Activated CD4-positive, alpha-beta T cell treated with anti-CD3 and anti-CD28 coated beads for 36 hours (primary cell): ENCODE measurements around the gene CXCR1. TPM values are rescaled to one million over a fixed set of nuclear protein-coding genes. Genes with fewer than 3 reads are reported as not detected.

Source experiments
- ATAC-seq: fragments of 200-7000 bp; cut with Tn5 transposase; one replicate; pipeline ENCODE4 v1.10.0; 2021; ENCODE audit warnings: mild to moderate bottlenecking, moderate library complexity
- CTCF ChIA-PET: fragments of 350-600 bp; sonication (Branson Sonifier 250); formaldehyde crosslinking; loops from one replicate; lab custom pipeline; 2021; ENCODE audit warnings: antibody characterized with exemption; lab: Charles Lee
- POLR2A ChIA-PET: fragments of 350-600 bp; sonication (Branson Sonifier 250); formaldehyde crosslinking; loops from one replicate; lab custom pipeline; 2021; ENCODE audit warnings: antibody characterized with exemption, inconsistent platforms; lab: Charles Lee
- DNase-seq: peaks from one replicate; pipeline ENCODE4 v3.0.0-alpha.2; 2020
- H3K27ac Mint-ChIP-seq: one replicate; pipeline ENCODE4 v1.8.0; 2021; ENCODE audit warnings: mixed read lengths
- H3K27me3 Mint-ChIP-seq: one replicate; pipeline ENCODE4 v1.8.0; 2021; ENCODE audit warnings: mixed read lengths
- H3K36me3 Mint-ChIP-seq: one replicate; pipeline ENCODE4 v1.8.0; 2021; ENCODE audit warnings: low read depth, mixed read lengths
- H3K4me1 Mint-ChIP-seq: one replicate; pipeline ENCODE4 v1.8.0; 2021; ENCODE audit warnings: mixed read lengths
- H3K4me3 Mint-ChIP-seq: one replicate; pipeline ENCODE4 v1.8.0; 2021; ENCODE audit warnings: mild to moderate bottlenecking, moderate library complexity, mixed read lengths
- H3K9me3 Mint-ChIP-seq: one replicate; pipeline ENCODE4 v1.8.0; 2021; ENCODE audit warnings: low read depth, mixed read lengths
- intact Hi-C, 2 experiments: fragments of 100-400 bp; cut with DNase I in 1 of 2; cut with micrococcal nuclease in 1 of 2; formaldehyde crosslinking; loops; one replicate each; pipeline versions ENCODE4 v1.14.2 to v1.15.1; 2022 to 2024; cut with DNase I, micrococcal nuclease
- total RNA-seq, 2 experiments: library from RNA; stranded (reverse); gene quantifications; one replicate each; pipeline ENCODE4 v1.2.3, GENCODE V29; 2021

The CXCR1 gene
- total RNA-seq, 2 experiments from 2014 or later, result not detected

GRCh38 chr2:218162814-218163213, 3.9 kb downstream of the CXCR1 start:
- Mint-ChIP-seq H3K4me3 (no peak overlapping the region), H3K4me1 (peaks cover 13% of the 10 kb centered on the region), H3K27ac (no peak overlapping the region), H3K9me3 (no peaks in the 10 kb centered on the region), H3K36me3 (no peaks in the 10 kb centered on the region), H3K27me3 (peaks cover 2% of the 10 kb centered on the region)
- POLR2A ChIA-PET, result no interaction called here
- DNase-seq (no peak), ATAC-seq (no peak)
- intact Hi-C loops, result no loop called here
- CTCF ChIA-PET, result interaction anchor here (1.0 kb wide), 1 partner anchor 17 kb away, joined by 3 read pairs; no protein-coding TSS in a partner anchor

DNA sequence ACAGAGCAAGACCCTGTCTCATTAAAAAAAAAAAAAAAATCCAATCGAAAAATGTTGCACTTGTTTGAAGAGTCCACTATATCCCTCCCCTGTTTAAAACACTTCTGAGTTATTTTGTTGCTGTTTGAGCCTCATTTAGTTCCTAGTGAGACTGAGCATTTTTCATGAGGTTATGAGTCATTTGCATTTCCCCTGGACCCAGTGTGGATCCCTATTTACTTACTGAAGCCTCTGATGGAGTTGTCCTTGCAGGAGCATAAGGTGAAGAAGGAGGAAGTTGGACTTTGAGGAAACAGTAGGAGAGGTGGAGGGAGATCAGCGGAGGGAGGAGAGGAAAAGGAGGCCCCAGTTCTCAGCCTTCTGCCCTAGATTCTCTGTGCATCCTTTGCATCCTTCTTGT, 5.1 kb downstream of the CXCR1 start:
- Mint-ChIP-seq H3K4me3 (no peak overlapping the region), H3K9me3 (no peaks in the 10 kb centered on the region), H3K27ac (no peak overlapping the region), H3K36me3 (no peaks in the 10 kb centered on the region), H3K4me1 (peaks cover 3% of the 10 kb centered on the region), H3K27me3 (peaks cover 2% of the 10 kb centered on the region)
- no peak for DNase-seq
- no peak for ATAC-seq
- intact Hi-C loops, result no loop called here
- CTCF ChIA-PET, result no interaction called here
- POLR2A ChIA-PET, result no interaction called here

GRCh38 chr2:218155953-218156479, 10.7 kb downstream of the CXCR1 start:
- no peak for DNase-seq
- CTCF ChIA-PET, result interaction anchor here (1.7 kb wide), 1 partner anchor 87 kb away, joined by 4 read pairs; the partner anchor contains the start of gene RUFY4
- no peaks in the 10 kb centered on the region for H3K36me3 Mint-ChIP-seq
- no peaks in the 10 kb centered on the region for H3K9me3 Mint-ChIP-seq
- H3K27ac Mint-ChIP-seq, result no peak overlapping the region
- H3K27me3 Mint-ChIP-seq, result peaks cover 2% of the 10 kb centered on the region
- H3K4me3 Mint-ChIP-seq, result no peak overlapping the region
- no peaks in the 10 kb centered on the region for H3K4me1 Mint-ChIP-seq
- no peak for ATAC-seq
- POLR2A ChIA-PET, result no interaction called here
- intact Hi-C loops, result no loop called here

DNA sequence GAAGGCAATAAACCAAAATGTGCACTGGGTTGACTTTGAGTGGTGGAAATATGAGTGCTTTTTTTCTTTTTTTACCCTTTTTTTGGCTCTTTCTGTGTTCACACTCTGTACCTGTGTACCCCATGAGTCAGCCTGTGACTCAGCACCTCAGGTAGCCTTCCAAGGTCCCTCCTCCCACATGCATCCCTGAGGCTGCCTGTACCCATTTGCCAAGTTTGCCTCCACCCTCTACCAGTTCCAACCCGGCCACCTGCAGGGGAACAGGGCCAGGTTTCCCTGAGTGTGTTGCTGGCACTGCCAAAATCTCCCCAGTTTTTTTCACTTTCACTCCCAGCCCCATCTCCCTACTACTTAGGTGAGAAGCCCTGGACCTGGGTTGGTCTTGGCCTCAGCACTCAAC, 14.0 kb downstream of the CXCR1 start:
- ChIA-PET POLR2A (no interaction called here), CTCF (interaction anchor here (1.4 to 1.5 kb wide), 2 partner anchors 16 to 32 kb away, joined by 3 to 4 read pairs; no protein-coding TSS in a partner anchor)
- ATAC-seq (no peak), DNase-seq (no peak)
- peaks cover 2% of the 10 kb centered on the region for H3K27me3 Mint-ChIP-seq
- no peaks in the 10 kb centered on the region for H3K4me1 Mint-ChIP-seq
- no peak overlapping the region for H3K4me3 Mint-ChIP-seq
- intact Hi-C loops, result no loop called here
- no peak overlapping the region for H3K27ac Mint-ChIP-seq
- no peaks in the 10 kb centered on the region for H3K9me3 Mint-ChIP-seq
- no peaks in the 10 kb centered on the region for H3K36me3 Mint-ChIP-seq

DNA sequence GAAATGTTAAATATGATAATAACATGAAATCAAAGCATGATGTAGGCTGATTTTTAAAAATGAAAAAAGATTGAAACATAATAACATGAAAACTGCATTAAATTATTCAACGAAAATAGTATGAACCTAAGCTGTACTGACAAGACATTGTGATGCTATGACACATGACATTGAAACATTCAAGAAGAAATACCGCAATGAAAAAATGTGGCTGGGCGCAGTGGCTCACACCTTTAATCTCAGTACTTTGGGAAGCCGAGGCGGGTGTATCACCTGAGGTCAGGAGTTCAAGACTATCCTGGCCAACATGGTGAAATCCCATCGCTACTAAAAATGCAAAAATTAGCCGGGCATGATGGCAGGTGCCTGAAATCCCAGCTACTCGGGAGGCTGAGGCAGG, 14.6 kb downstream of the CXCR1 start:
- no peak for DNase-seq
- H3K4me3 Mint-ChIP-seq, result no peak overlapping the region
- no peak overlapping the region for H3K27ac Mint-ChIP-seq
- no peaks in the 10 kb centered on the region for H3K36me3 Mint-ChIP-seq
- H3K27me3 Mint-ChIP-seq, result peaks cover 2% of the 10 kb centered on the region
- ChIA-PET CTCF (interaction anchor here (1.4 kb wide), 1 partner anchor 32 kb away, joined by 3 read pairs; no protein-coding TSS in a partner anchor), POLR2A (no interaction called here)
- no peak for ATAC-seq
- intact Hi-C loops, result no loop called here
- H3K9me3 Mint-ChIP-seq, result no peaks in the 10 kb centered on the region
- no peaks in the 10 kb centered on the region for H3K4me1 Mint-ChIP-seq

DNA sequence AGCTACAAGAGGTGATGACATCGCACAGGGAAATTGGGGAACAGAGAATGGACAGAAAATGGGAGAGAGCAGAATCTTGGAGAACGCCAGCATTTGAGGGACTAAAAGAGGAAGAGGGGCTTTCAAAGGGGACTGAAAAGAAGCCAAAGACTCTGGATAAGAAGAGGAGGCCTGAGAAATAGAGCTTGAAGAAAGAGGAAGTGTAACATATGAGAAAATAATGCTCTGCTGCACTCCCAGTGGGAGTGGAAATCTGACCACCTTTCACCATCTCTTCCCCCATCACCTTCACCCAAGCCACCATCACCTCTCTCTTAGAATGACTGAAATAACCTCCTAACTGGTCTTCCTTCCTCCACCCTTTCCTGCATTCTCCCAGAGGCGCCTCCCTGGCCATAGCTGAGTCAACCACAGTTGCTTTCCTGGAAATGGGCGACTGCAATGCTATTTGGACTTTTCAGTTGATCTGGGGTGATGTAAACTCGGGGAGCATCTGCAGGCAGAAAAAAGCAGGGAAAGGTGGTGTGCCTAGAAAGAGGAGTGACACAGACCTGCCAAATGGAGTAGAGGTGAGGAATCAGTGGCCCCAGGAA, 16.8 kb downstream of the CXCR1 start:
- H3K27me3 Mint-ChIP-seq, result peaks cover 2% of the 10 kb centered on the region
- CTCF ChIA-PET, result interaction anchor here (0.9 to 1.2 kb wide), 2 partner anchors 22 to 365 kb away, joined by 3 to 4 read pairs; no protein-coding TSS in a partner anchor
- POLR2A ChIA-PET, result no interaction called here

GRCh38 chr2:218149098-218149497, 17.7 kb downstream of the CXCR1 start:
- no peak overlapping the region for H3K27ac Mint-ChIP-seq
- ATAC-seq (no peak), DNase-seq (no peak)
- POLR2A ChIA-PET, result no interaction called here
- no peak overlapping the region for H3K4me3 Mint-ChIP-seq
- H3K4me1 Mint-ChIP-seq, result no peaks in the 10 kb centered on the region
- intact Hi-C loops, result no loop called here
- H3K9me3 Mint-ChIP-seq, result no peaks in the 10 kb centered on the region
- peaks cover 2% of the 10 kb centered on the region for H3K27me3 Mint-ChIP-seq
- CTCF ChIA-PET, result interaction anchor here (0.9 kb wide), 1 partner anchor 22 kb away, joined by 3 read pairs; no protein-coding TSS in a partner anchor
- no peaks in the 10 kb centered on the region for H3K36me3 Mint-ChIP-seq

More for the DNA sequence above, 16.8 kb downstream of the CXCR1 start:
- intact Hi-C loops, result no loop called here
- no peak for ATAC-seq
- no peak overlapping the region for H3K27ac Mint-ChIP-seq
- no peak overlapping the region for H3K4me3 Mint-ChIP-seq
- no peaks in the 10 kb centered on the region for H3K9me3 Mint-ChIP-seq
- no peak for DNase-seq
- no peaks in the 10 kb centered on the region for H3K36me3 Mint-ChIP-seq
- no peaks in the 10 kb centered on the region for H3K4me1 Mint-ChIP-seq

GRCh38 chr2:218146056-218146455, 20.7 kb downstream of the CXCR1 start:
- H3K9me3 Mint-ChIP-seq, result no peaks in the 10 kb centered on the region
- intact Hi-C loops, result no loop called here
- no peaks in the 10 kb centered on the region for H3K36me3 Mint-ChIP-seq
- H3K4me1 Mint-ChIP-seq, result no peaks in the 10 kb centered on the region
- POLR2A ChIA-PET, result interaction anchor here (0.7 kb wide), 1 partner anchor 1824 kb away, joined by 6 read pairs; no protein-coding TSS in a partner anchor
- H3K27ac Mint-ChIP-seq, result no peak overlapping the region
- DNase-seq, result no peak
- H3K4me3 Mint-ChIP-seq, result no peak overlapping the region
- ATAC-seq, result no peak
- H3K27me3 Mint-ChIP-seq, result peaks cover 2% of the 10 kb centered on the region
- CTCF ChIA-PET, result no interaction called here

DNA sequence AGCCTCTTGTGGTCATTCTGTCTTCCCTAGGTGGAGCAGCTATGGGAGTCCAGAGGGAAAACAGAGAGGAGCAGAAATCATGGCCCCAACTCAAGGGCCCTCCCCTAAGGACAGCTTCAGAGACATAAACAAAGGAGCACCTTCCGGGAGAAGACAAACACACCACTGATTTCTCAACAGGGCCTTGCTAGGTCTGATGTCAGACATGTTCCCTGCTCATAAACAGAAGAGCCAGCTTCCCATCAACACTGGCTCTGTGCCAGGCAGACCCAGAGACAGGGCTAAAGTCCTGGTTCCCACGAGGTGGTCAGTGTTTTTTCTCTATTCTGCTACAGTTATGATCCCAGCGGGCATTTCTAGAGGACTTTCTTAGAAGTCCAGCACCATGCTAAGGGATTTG, 21.6 kb downstream of the CXCR1 start:
- no peak for ATAC-seq
- H3K9me3 Mint-ChIP-seq, result no peaks in the 10 kb centered on the region
- H3K4me1 Mint-ChIP-seq, result no peaks in the 10 kb centered on the region
- no peak overlapping the region for H3K27ac Mint-ChIP-seq
- intact Hi-C loops, result no loop called here
- no peak overlapping the region for H3K4me3 Mint-ChIP-seq
- no peak for DNase-seq
- H3K27me3 Mint-ChIP-seq, result peaks cover 2% of the 10 kb centered on the region
- CTCF ChIA-PET, result no interaction called here
- no peaks in the 10 kb centered on the region for H3K36me3 Mint-ChIP-seq
- POLR2A ChIA-PET, result no interaction called here

DNA sequence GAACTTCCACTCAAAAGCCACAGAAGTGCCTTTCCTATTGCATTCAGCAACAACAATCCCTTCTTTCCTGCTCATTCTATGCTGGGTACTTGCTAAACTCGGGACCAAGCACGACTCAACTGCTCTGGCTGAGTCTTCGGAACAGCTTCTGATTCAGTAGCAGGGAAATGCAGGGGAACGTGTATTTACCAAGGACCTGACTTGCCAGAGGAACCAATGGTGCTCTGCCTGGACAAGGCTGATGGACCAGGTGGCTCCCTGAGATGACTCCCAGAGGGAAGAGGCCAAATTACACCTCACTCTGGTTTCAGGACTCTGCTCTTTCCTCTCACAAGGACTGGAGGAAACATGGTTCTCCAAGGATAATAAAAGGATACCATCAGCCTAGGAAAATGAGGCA, 28.7 kb downstream of the CXCR1 start:
- intact Hi-C loops, result no loop called here
- no peak overlapping the region for H3K4me3 Mint-ChIP-seq
- ChIA-PET POLR2A (no interaction called here), CTCF (no interaction called here)
- H3K4me1 Mint-ChIP-seq, result no peaks in the 10 kb centered on the region
- no peaks in the 10 kb centered on the region for H3K9me3 Mint-ChIP-seq
- DNase-seq, result no peak
- H3K27ac Mint-ChIP-seq, result no peak overlapping the region
- no peaks in the 10 kb centered on the region for H3K36me3 Mint-ChIP-seq
- peaks cover 24% of the 10 kb centered on the region for H3K27me3 Mint-ChIP-seq
- no peak for ATAC-seq

DNA sequence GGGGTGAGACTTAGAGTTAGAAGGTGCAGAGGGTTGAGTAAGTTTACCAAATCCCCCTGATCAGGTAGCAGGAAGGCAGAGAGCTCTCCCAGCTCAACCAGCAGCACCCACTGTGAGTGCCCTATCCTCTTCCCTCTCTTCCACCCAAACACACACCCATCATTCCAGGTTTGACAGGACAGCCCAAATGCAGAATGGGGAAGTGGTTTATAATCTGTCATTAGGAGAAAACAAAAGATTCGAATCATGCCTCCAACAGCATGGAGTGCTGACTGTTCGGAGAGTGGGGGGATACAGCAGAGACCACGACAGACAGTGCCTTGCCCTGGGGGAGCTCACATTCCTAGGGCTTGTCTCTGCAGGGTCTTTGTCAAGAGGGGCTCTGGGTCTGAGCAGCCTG, 29.2 kb downstream of the CXCR1 start:
- no peak overlapping the region for H3K4me3 Mint-ChIP-seq
- H3K9me3 Mint-ChIP-seq, result no peaks in the 10 kb centered on the region

DNA sequence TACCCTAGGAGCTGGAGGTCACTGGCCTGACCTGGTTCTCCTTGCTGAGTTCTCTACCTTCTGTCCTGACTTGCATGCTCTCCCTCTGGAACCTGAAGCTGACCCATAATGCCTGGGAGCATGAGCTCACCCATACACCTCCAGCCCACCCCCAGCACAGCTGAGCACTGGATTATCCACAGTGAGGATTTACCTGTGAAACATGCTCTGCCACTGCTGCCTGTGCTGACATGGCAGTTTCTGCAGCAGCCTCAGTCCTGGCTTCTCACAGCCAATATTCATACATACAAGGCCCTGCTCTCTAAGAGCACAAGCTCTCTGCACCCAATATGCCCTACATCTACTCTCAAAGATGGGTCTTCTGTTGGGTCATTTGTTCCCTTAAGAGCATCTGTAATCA, 35.9 kb downstream of the CXCR1 start:
- no peak overlapping the region for H3K4me3 Mint-ChIP-seq
- POLR2A ChIA-PET, result no interaction called here
- peaks cover 4% of the 10 kb centered on the region for H3K4me1 Mint-ChIP-seq
- H3K9me3 Mint-ChIP-seq, result no peaks in the 10 kb centered on the region
- intact Hi-C loops, result no loop called here
- H3K27ac Mint-ChIP-seq, result no peak overlapping the region
- no peak for ATAC-seq
- DNase-seq, result no peak
- no peaks in the 10 kb centered on the region for H3K36me3 Mint-ChIP-seq
- H3K27me3 Mint-ChIP-seq, result peaks cover 2% of the 10 kb centered on the region
- CTCF ChIA-PET, result interaction anchor here (0.5 to 0.6 kb wide), 2 partner anchors 10 to 393 kb away, joined by 3 read pairs; no protein-coding TSS in a partner anchor

More for the DNA sequence above, 29.2 kb downstream of the CXCR1 start:
- intact Hi-C loops, result no loop called here
- H3K36me3 Mint-ChIP-seq, result no peaks in the 10 kb centered on the region
- ChIA-PET POLR2A (no interaction called here), CTCF (interaction anchor here (1.9 kb wide), 1 partner anchor 16 kb away, joined by 4 read pairs; no protein-coding TSS in a partner anchor)
- DNase-seq (no peak), ATAC-seq (no peak)
- H3K4me1 Mint-ChIP-seq, result no peaks in the 10 kb centered on the region
- H3K27ac Mint-ChIP-seq, result no peak overlapping the region
- H3K27me3 Mint-ChIP-seq, result peaks cover 24% of the 10 kb centered on the region
